H1 (cell line): ENCODE measurements around the gene PPP1R13B. TPM values are rescaled to one million over a fixed set of nuclear protein-coding genes. Genes with fewer than 3 reads are reported as not detected.

Experiments used
- CTCF ChIA-PET: fragments of 300-600 bp; sonication (Branson Sonifier 250); formaldehyde crosslinking; loops from one replicate; lab custom pipeline; 2021; ENCODE audit not compliant: partially characterized antibody; lab: Charles Lee
- POLR2A ChIA-PET: fragments of 300-600 bp; sonication (Branson Sonifier 250); formaldehyde crosslinking; loops from one replicate; lab custom pipeline; 2021; ENCODE audit warnings: inconsistent platforms; ENCODE audit not compliant: partially characterized antibody; lab: Charles Lee
- DNase-seq, 2 experiments: peaks; one replicate each; pipeline versions ENCODE4 v3.0.0 to v3.0.0-alpha.2; 2010 to 2022; ENCODE audit warnings: low spot score in 2 of 2, low read depth in 1 of 2, mixed read lengths in 1 of 2
- FAIRE-seq: peaks from 2 replicates; lab custom pipeline; 2011; peaks lifted over from hg19 to GRCh38; lab: Jason Lieb, UNC
- H2AFZ ChIP-seq: 2 replicates; pipeline ENCODE4 v1.8.1; 2012; ENCODE audit warnings: low read length, inconsistent platforms
- H2AK5ac ChIP-seq: 2 replicates; pipeline ENCODE4 v1.6.1; 2013; ENCODE audit warnings: low read depth, low read length
- H2BK120ac ChIP-seq: replicated peaks from 2 replicates; pipeline ENCODE3; 2013; ENCODE audit warnings: low read depth, low read length, inconsistent platforms
- H2BK12ac ChIP-seq: 2 replicates; pipeline ENCODE4 v1.6.1; 2013; ENCODE audit warnings: low read depth, low read length
- H2BK15ac ChIP-seq: 2 replicates; pipeline ENCODE4 v1.6.1; 2013; ENCODE audit warnings: low read length
- H2BK20ac ChIP-seq: 2 replicates; pipeline ENCODE4 v1.6.1; 2013; ENCODE audit warnings: low read length
- H2BK5ac ChIP-seq: 2 replicates; pipeline ENCODE4 v1.6.1; 2013; ENCODE audit warnings: low read depth, low read length
- H3K14ac ChIP-seq: 2 replicates; pipeline ENCODE4 v1.6.1; 2013; ENCODE audit warnings: inconsistent platforms; ENCODE audit not compliant: insufficient read length
- H3K18ac ChIP-seq: 2 replicates; pipeline ENCODE4 v1.6.1; 2013; ENCODE audit warnings: low read length; ENCODE audit errors: extremely low read depth
- H3K23ac ChIP-seq: 2 replicates; pipeline ENCODE4 v1.6.1; 2013; ENCODE audit warnings: inconsistent platforms; ENCODE audit not compliant: insufficient read length
- H3K23me2 ChIP-seq: 2 replicates; pipeline ENCODE4 v1.6.1; 2013; ENCODE audit warnings: low read depth, low read length
- H3K27ac ChIP-seq: 2 replicates; pipeline ENCODE4 v1.6.1; 2011; ENCODE audit warnings: low read depth, low read length, inconsistent platforms
- H3K27me3 ChIP-seq, 4 experiments: replicated peaks in 1 of 4; 1 replicate in 1 of 4; 2 replicates in 3 of 4; pipeline versions ENCODE4 v1.6.1 to v1.8.1; 2011 to 2013; ENCODE audit warnings: low read length in 3 of 4, mild to moderate bottlenecking in 3 of 4, inconsistent platforms in 2 of 4, mixed read lengths in 2 of 4, moderate library complexity in 1 of 4; ENCODE audit not compliant: control insufficient read depth in 3 of 4, insufficient read depth in 3 of 4; ENCODE audit errors: extremely low read depth in 1 of 4
- H3K36me3 ChIP-seq, 4 experiments: 2 replicates each; pipeline versions ENCODE4 v1.6.1 to v1.8.1; 2011 to 2013; ENCODE audit warnings: mild to moderate bottlenecking in 4 of 4, low read length in 3 of 4, moderate library complexity in 2 of 4, control low read depth in 1 of 4, inconsistent platforms in 1 of 4; ENCODE audit not compliant: insufficient read depth in 4 of 4, control insufficient read depth in 2 of 4
- H3K4ac ChIP-seq: replicated peaks from 2 replicates; pipeline ENCODE3; 2013; ENCODE audit warnings: low read length, low read depth, mixed read lengths, inconsistent platforms; ENCODE audit not compliant: insufficient read length
- H3K4me1 ChIP-seq, 4 experiments: replicated peaks in 1 of 4; 1 replicate in 1 of 4; 2 replicates in 3 of 4; pipeline versions ENCODE4 v1.6.1 to v1.8.1; 2011 to 2013; ENCODE audit warnings: low read length in 3 of 4, inconsistent platforms in 2 of 4, mixed read lengths in 1 of 4; ENCODE audit not compliant: insufficient read depth in 4 of 4, control insufficient read depth in 3 of 4
- H3K4me2 ChIP-seq, 2 experiments: 2 replicates each; pipeline versions ENCODE4 v1.6.1 to v1.8.1; 2011 to 2013; ENCODE audit warnings: low read depth in 2 of 2, low read length in 2 of 2, control low read depth in 1 of 2, inconsistent platforms in 1 of 2, mild to moderate bottlenecking in 1 of 2; ENCODE audit not compliant: insufficient read depth in 1 of 2
- H3K4me3 ChIP-seq, 4 experiments: fragments of 200-600, 300-600 bp in 1 of 4; sonication (generic), shearing (Covaris generic), sonication (Bioruptor Twin) in 1 of 4; 2 replicates each; pipeline versions ENCODE4 v1.5.1 to v1.8.1; 2011 to 2016; ENCODE audit warnings: low read length in 4 of 4, low read depth in 3 of 4, control low read depth in 2 of 4, inconsistent platforms in 2 of 4, mild to moderate bottlenecking in 2 of 4, mixed read lengths in 1 of 4, moderate library complexity in 1 of 4; ENCODE audit not compliant: insufficient read depth in 2 of 4; ENCODE audit errors: extremely low read depth in 1 of 4
- H3K56ac ChIP-seq: replicated peaks from 2 replicates; pipeline ENCODE3; 2013; ENCODE audit warnings: low read depth, mild to moderate bottlenecking, mixed read lengths, low read length, inconsistent platforms; ENCODE audit not compliant: insufficient read length
- H3K79me1 ChIP-seq: 2 replicates; pipeline ENCODE4 v1.6.1; 2013; ENCODE audit warnings: low read depth, low read length, control low read depth
- H3K79me2 ChIP-seq, 2 experiments: 2 replicates each; pipeline versions ENCODE4 v1.6.1 to v1.8.1; 2012 to 2013; ENCODE audit warnings: low read length in 2 of 2, mild to moderate bottlenecking in 2 of 2, inconsistent platforms in 1 of 2; ENCODE audit not compliant: insufficient read depth in 2 of 2, control insufficient read depth in 1 of 2
- H3K9ac ChIP-seq, 4 experiments: replicated peaks in 1 of 4; 1 replicate in 1 of 4; 2 replicates in 3 of 4; pipeline versions ENCODE4 v1.6.1 to v1.8.1; 2011 to 2013; ENCODE audit warnings: low read depth in 3 of 4, low read length in 3 of 4, control low read depth in 2 of 4, mild to moderate bottlenecking in 2 of 4, moderate library complexity in 2 of 4, inconsistent platforms in 1 of 4; ENCODE audit errors: extremely low read depth in 1 of 4
- H3K9me3 ChIP-seq, 2 experiments: 2 replicates each; pipeline versions ENCODE4 v1.6.1 to v1.8.1; 2012 to 2013; ENCODE audit warnings: mild to moderate bottlenecking in 2 of 2, moderate library complexity in 2 of 2, control low read depth in 1 of 2, inconsistent platforms in 1 of 2, low read depth in 1 of 2, low read length in 1 of 2, mixed read lengths in 1 of 2; ENCODE audit not compliant: insufficient read depth in 2 of 2
- H4K20me1 ChIP-seq, 2 experiments: replicated peaks in 1 of 2; 2 replicates each; pipeline versions ENCODE3 to v1.8.1; 2011 to 2013; ENCODE audit warnings: inconsistent platforms in 2 of 2, low read length in 2 of 2, mild to moderate bottlenecking in 1 of 2; ENCODE audit not compliant: insufficient read depth in 2 of 2, control insufficient read depth in 1 of 2
- H4K5ac ChIP-seq: 2 replicates; pipeline ENCODE4 v1.6.1; 2013; ENCODE audit warnings: low read length, low read depth, mixed read lengths, inconsistent platforms; ENCODE audit not compliant: insufficient read length
- H4K8ac ChIP-seq: 2 replicates; pipeline ENCODE4 v1.8.0; 2013; ENCODE audit warnings: mild to moderate bottlenecking, moderate library complexity, low read length, inconsistent platforms; ENCODE audit not compliant: insufficient read depth; ENCODE audit errors: extremely low read depth
- H4K91ac ChIP-seq: replicated peaks from 2 replicates; pipeline ENCODE3; 2013; ENCODE audit warnings: low read length, mixed read lengths, inconsistent platforms; ENCODE audit not compliant: insufficient read length
- KDM1A ChIP-seq: fragments of 200-600, 300-600 bp; sonication (generic); IDR thresholded peaks from 2 replicates; pipeline ENCODE4 v1.7.1; 2016; ENCODE audit warnings: mild to moderate bottlenecking, low read length, borderline replicate concordance
- NANOG ChIP-seq: IDR thresholded peaks from 2 replicates; pipeline ENCODE4 v1.6.1; 2011; ENCODE audit warnings: low read length, low read depth, mild to moderate bottlenecking, inconsistent platforms; ENCODE audit not compliant: insufficient read depth, poor library complexity, severe bottlenecking
- WGBS, 2 experiments: shearing (Covaris generic) in 1 of 2; methylation state at CpG; one replicate each; pipeline versions ENCODE4 v1.1.6 to v1.1.7; 2013 to 2015; ENCODE audit warnings: low lambda C conversion rate in 2 of 2, mixed read lengths in 2 of 2, inconsistent platforms in 1 of 2, low coverage in 1 of 2, missing lambda C conversion rate in 1 of 2; ENCODE audit not compliant: insufficient replicate concordance in 2 of 2, insufficient coverage in 1 of 2, insufficient read length in 1 of 2; ENCODE audit errors: extremely low coverage in 1 of 2, missing lambda C conversion rate in 1 of 2; 5-methylcytosine and 5-hydroxymethylcytosine counted together
- polyA plus RNA-seq, 7 experiments: library from polyadenylated mRNA; depleted of rRNA in 3 of 7; stranded (reverse) in 5 of 7; unstranded in 2 of 7; fragments of >200 nt in 5 of 7; fragments of 200-250 nt in 2 of 7; gene quantifications; 1 replicate in 5 of 7; 2 replicates in 1 of 7; 4 replicates in 1 of 7; pipeline versions ENCODE4 v1.2.1 to v1.2.3, GENCODE V29; 2011 to 2013; ENCODE audit warnings: missing spikeins in 2 of 7, mixed read lengths in 2 of 7
- total RNA-seq: library from RNA; stranded (reverse); fragmentation: NEBNext Ultra II Directional; extraction: Animal tissue kit (Norgen Biotek cat#: 25700); gene quantifications from 2 replicates; pipeline ENCODE4 v1.2.1, GENCODE V29; 2021
- TF ChIP-seq, protein P1 (sequence below), 3 experiments: IDR thresholded peaks; 1 replicate in 2 of 3; 2 replicates in 1 of 3; pipeline versions ENCODE4 v1.5.1 to v1.6.1; 2011; ENCODE audit warnings: low read length in 3 of 3, mild to moderate bottlenecking in 3 of 3, inconsistent platforms in 2 of 3, low read depth in 1 of 3, moderate library complexity in 1 of 3; ENCODE audit not compliant: insufficient read depth in 1 of 3; ENCODE audit errors: control extremely low read depth in 1 of 3
- TF ChIP-seq, protein P2 (sequence below): IDR thresholded peaks from 2 replicates; pipeline ENCODE4 v1.6.1; 2011; ENCODE audit warnings: low read length, improper control_type of control experiment

PPP1R13B gene
- total and polyA plus RNA-seq, 2 of the 8 experiments (the other 6 are each of a cell fraction or from before 2014, with no cell fraction given) = 2.6 to 8.9 TPM

DNA sequence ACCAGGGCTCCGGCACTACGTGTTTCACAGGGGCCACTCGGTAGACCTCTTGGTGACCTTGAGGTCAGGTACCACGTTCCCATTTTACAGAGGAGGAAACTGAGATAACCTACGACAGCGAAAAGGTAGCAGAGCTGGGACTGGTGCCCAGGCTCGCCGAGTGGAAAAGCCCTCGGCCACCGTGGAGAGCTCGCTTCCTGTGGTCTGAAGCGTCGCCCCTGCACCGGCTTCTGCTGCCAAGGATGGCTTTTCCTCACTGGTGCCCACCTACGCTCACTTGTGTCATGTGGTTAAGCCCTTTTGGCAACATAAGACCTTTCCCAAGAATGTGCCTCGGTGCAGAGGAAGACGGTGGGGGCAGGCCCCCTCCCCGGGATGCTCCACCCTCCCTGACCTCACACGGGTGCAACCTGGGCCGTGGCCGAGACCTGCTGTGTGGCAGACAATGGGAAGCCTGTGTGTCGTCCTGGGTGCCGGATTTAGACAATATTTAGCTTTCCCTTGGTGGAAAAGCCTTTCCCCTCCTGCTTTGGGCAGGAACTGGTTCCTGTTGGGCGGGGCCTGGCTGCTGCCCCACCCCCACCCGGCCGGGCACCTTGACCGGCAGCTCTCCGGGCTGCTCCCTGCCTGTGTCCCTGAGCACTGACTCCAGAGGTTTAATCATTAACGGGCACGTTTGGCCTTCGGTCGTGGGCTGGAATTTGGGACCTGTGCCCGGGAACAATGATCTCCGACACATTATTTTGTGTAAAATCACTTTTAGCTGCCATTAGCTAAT, 32.4 kb upstream of the PPP1R13B start:
- Histone ChIP-seq H3K79me1 (no peaks in the 10 kb centered on the region), H3K4me2 (peak overlapping the region; percentile 5 to 50; a peak in 3 of 4 replicates), H3K27me3 (no peaks in the 10 kb centered on the region), H2AFZ (peak overlapping the region; percentile 66; the same call in 1 of the 2 replicates), H2AK5ac (no peak overlapping the region), H3K18ac (peak overlapping the region; percentile 36), H3K4me3 (0 out of 8 replicates have a peak overlapping the region, but pooled peaks of 1 of the 4 experiments have one; percentile 7), H3K56ac (no peak overlapping the region), H3K9ac (no peak overlapping the region), H2BK120ac (no peak overlapping the region), H3K23ac (no peak overlapping the region), H4K5ac (no peak overlapping the region), H4K8ac (no peak overlapping the region; the same call in 1 of the 2 replicates), H3K4me1 (peaks cover 11 to 18% (median 12%) of the 10 kb centered on the region in 4 experiments)
- CTCF ChIA-PET = interaction anchor here (0.8 to 3.3 kb wide), 14 partner anchors 12 to 197 kb away, joined by 3 to 16 read pairs (median 4); no protein-coding TSS in a partner anchor
- peak in 1 of 2 experiments; percentile 73 for DNase-seq
- TF ChIP-seq NANOG = no peak
- TF ChIP-seq, protein P1, sequence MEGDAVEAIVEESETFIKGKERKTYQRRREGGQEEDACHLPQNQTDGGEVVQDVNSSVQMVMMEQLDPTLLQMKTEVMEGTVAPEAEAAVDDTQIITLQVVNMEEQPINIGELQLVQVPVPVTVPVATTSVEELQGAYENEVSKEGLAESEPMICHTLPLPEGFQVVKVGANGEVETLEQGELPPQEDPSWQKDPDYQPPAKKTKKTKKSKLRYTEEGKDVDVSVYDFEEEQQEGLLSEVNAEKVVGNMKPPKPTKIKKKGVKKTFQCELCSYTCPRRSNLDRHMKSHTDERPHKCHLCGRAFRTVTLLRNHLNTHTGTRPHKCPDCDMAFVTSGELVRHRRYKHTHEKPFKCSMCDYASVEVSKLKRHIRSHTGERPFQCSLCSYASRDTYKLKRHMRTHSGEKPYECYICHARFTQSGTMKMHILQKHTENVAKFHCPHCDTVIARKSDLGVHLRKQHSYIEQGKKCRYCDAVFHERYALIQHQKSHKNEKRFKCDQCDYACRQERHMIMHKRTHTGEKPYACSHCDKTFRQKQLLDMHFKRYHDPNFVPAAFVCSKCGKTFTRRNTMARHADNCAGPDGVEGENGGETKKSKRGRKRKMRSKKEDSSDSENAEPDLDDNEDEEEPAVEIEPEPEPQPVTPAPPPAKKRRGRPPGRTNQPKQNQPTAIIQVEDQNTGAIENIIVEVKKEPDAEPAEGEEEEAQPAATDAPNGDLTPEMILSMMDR (IDR thresholded peaks at IDR 0.05; ENCODE audit: control extremely low read depth in 1 of 3, insufficient read depth in 1 of 3, low read depth in 1 of 3, low read length in 3 of 3) = no peak
- TF ChIP-seq, protein P2, sequence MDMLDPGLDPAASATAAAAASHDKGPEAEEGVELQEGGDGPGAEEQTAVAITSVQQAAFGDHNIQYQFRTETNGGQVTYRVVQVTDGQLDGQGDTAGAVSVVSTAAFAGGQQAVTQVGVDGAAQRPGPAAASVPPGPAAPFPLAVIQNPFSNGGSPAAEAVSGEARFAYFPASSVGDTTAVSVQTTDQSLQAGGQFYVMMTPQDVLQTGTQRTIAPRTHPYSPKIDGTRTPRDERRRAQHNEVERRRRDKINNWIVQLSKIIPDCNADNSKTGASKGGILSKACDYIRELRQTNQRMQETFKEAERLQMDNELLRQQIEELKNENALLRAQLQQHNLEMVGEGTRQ = no peak
- TF ChIP-seq KDM1A = peak; percentile 50; the same call in 1 of the 2 replicates
- TF ChIP-seq, all 59 proteins: peak for 1
- peak overlapping the region; percentile 52; the same call in 1 of the 2 replicates for H2BK12ac ChIP-seq
- H2BK20ac ChIP-seq = no peak overlapping the region
- POLR2A ChIA-PET = interaction anchor here (0.6 to 1.4 kb wide), 3 partner anchors 9 to 42 kb away, joined by 3 to 6 read pairs (median 3); a partner anchor contains a TSS
- FAIRE-seq = no peak
- no peak overlapping the region for H3K14ac ChIP-seq
- no peak overlapping the region for H3K4ac ChIP-seq
- 67% methylated on average over 33 of the region's 34 CpGs; no CpG with 5 or more reads in 1 of the 2 experiments for WGBS, 2 experiments
- H3K27ac ChIP-seq = 0 out of 2 replicates have a peak overlapping the region, but pooled peaks have one; percentile 26
- peaks cover 6% of the 10 kb centered on the region; the same call in 1 of the 2 replicates for H3K23me2 ChIP-seq
- peak overlapping the region; percentile 81; the same call in 1 of the 2 replicates for H2BK5ac ChIP-seq
- H3K36me3 ChIP-seq = no peaks in the 10 kb centered on the region
- H3K79me2 ChIP-seq = no peaks in the 10 kb centered on the region
- H4K20me1 ChIP-seq = no peaks in the 10 kb centered on the region
- no peaks in the 10 kb centered on the region for H3K9me3 ChIP-seq
- peak overlapping the region; percentile 67; the same call in 1 of the 2 replicates for H2BK15ac ChIP-seq
- H4K91ac ChIP-seq = peak overlapping the region; percentile 34
